Prostate gland (tissue), 2 donors: ENCODE results near the gene SNN.

Source experiments
- CTCF ChIP-seq, 4 experiments: fragments of 200-600 bp in 2 of 4; fragments of 450-650 bp in 2 of 4; sonication (generic) in 2 of 4; IDR thresholded peaks; 1 replicate in 3 of 4; 2 replicates in 1 of 4; pipeline ENCODE4 v1.5.1; 2016 to 2019; ENCODE audit warnings: antibody characterized with exemption in 4 of 4, mild to moderate bottlenecking in 2 of 4, moderate library complexity in 2 of 4
- POLR2A ChIP-seq: fragments of 450-650 bp; IDR thresholded peaks from one replicate; pipeline ENCODE4 v1.6.1; 2016; ENCODE audit warnings: antibody characterized with exemption, mild to moderate bottlenecking
- POLR2AphosphoS5 ChIP-seq: sonication (generic); formaldehyde crosslinking; IDR thresholded peaks from one replicate; pipeline ENCODE4 v1.6.1; 2017; ENCODE audit warnings: antibody characterized with exemption

- TF ChIP-seq CTCF (IDR thresholded peaks at IDR 0.05) (no peak), POLR2A (no peak), POLR2AphosphoS5 (no peak)
These were observed 30.1 kb upstream of the SNN start for GRCh38 chr16:11638140-11638539.
